Measurements from ENCODE around the gene RASSF6. TPM values are rescaled to one million over a fixed set of nuclear protein-coding genes. Genes with fewer than 3 reads are reported as not detected.
"Not testable (repeated sequence)": the region's sequence is repeated elsewhere in the genome, so short reads cannot be mapped to it uniquely, and the experiment has no call there.

The RASSF6 gene
- total RNA-seq, 2 donors from 2014 or later = 27.4 to 36.2 TPM

DNA sequence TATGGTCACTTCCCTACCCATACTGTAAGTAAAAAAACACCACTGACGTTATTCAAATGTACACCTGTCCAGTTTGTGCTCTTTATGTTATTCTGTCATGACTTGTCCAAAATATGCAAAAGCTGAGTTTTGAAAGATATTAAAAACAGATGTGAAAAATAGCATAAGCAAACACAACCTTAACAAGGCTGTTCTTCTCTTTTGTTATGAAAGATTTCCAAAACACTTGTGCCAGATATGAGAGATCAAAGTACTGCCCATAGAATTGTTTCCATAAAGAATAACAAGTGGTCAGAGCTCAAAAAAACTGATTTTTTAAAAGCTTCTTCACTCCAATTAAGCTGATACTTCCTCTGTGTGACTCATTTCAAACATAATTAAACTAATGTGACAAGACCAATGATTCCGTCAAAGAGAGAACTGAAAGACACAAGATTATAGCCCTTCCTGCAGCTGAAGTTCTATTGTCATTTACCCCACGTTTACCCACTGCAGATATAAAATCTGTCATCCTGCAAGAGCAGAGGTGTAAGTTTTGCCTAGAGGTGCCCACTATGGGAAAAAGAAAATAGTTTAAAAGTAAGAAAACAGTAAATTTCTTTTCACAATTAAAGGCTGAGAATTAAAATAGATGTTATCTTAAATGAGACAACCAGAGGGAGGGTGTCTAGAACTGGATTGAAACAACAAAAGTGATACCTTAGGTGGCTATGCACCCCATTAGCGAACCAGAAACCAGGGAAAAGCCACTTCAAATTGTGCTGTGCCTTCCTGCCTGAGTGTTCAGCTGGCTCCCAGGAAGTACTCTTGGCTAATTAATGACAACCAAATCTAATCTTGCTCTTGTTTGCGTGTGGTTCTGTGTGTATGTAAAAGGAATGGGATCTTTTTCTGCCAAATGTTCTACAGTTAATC lies 30.1 kb downstream of the RASSF6 start:
- ATAC-seq (peak; percentile 26), DNase-seq (no peak)
- intact Hi-C loops (cut with DNase I, micrococcal nuclease) = no loop called here

DNA sequence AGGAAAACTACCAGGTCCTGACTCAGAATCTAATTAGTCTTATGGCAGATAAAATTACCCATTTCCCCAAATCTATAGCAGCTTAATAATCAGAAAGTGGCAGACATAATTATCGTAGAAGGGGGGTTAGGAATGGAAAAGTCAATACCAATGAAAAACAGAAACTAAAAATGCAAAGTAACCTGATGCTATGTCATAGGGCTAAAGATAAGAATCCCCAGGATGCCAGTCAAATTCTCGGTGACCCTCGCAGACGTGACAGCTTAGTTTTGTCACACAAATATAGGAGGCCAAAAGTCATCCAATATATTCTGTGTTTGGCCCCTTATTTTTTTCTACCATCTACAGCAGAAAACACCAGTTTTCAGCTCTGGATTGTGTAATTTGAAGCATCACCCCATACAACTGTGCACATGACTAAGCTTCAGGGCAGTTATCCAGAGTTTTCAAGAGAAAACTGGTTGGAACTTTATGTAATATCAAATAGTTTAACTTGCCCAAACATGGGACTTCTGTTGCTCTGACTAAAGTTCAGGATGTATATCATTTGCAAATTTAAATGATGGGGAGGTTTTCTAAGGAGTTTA lies 30.9 kb downstream of the RASSF6 start:
- DNase-seq (no peak), ATAC-seq (no peak)
- intact Hi-C loops (cut with DNase I, micrococcal nuclease) = no loop called here

DNA sequence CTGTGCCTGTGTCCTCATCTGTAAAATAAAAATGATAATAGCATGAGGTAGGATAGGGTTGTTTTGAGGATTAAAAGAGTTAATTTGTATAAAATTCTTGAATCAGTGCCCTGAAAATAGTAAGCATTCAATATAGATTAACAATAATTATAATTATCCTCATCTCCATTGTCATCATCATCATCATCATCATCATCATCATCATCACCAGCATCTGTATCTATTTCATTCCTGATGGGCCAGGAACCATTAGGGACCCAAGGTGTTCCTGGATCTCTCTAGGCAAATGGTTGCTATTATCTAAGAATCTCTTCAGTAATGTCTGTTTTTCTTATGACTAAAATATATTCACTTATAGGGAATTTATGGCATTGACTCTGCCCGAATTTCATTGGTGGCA lies 31.6 kb downstream of the RASSF6 start:
- intact Hi-C loops (cut with DNase I, micrococcal nuclease) = no loop called here
- ATAC-seq (no peak), DNase-seq (no peak)

DNA sequence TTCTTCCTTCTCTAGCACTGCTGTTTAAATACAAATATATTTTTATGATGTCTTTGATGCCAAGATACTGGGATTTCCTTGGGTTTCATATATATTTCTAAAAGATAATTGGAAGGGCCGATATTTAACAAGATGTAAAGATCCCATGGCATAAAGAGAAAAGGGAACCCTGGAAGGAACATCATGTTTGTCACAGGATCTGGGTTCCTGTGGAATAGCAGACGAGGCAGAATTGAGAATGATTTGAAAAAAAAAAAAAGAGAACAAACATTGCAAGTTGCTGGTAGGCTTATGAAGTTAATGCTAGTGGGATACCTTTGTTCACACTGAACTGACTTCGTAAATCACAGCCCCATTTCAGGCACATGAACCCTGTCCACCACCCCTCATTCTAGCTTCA lies 33.6 kb downstream of the RASSF6 start:
- ATAC-seq (no peak), DNase-seq (no peak)
- intact Hi-C loops (cut with DNase I, micrococcal nuclease) = no loop called here

DNA sequence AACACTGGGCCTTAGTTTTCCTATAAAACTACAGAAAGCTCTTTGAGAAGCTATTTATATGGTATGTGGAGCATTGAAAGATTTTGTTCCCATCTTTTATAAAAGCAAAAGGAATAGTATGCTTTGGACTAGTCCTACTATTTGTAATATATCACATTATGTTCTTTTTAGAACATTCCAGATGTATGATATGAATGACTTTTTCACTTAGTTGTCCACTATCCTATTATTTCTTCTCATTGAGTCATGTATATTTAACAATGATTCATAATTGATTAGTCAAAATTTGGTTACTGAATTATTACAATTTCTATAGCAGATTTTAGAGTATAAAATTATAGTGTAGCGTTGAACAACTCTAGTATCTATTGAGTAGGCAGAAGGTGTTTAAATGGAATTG lies 34.2 kb downstream of the RASSF6 start:
- ATAC-seq (no peak), DNase-seq (no peak)
- intact Hi-C loops (cut with DNase I, micrococcal nuclease) = no loop called here

DNA sequence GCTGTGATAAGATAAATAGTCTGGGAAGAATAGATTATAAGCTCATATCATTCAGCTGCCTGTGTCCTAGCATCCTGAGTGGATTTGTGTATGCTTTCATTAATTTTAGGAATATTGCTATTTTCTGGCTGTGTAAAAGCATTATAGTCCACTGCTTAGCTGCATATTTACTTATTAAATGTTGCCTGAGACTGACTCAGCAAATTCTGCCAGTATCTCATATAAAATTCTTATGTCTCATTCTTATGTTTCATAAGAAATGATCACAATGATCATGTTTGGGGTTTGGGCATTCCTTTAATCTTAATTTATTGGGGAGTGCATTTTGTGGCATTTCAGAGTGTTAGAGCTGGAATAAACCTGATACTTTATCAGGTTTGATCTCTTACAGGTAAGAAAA lies 34.9 kb downstream of the RASSF6 start:
- intact Hi-C loops (cut with DNase I, micrococcal nuclease) = no loop called here
- ATAC-seq = no peak
- no peak for DNase-seq

DNA sequence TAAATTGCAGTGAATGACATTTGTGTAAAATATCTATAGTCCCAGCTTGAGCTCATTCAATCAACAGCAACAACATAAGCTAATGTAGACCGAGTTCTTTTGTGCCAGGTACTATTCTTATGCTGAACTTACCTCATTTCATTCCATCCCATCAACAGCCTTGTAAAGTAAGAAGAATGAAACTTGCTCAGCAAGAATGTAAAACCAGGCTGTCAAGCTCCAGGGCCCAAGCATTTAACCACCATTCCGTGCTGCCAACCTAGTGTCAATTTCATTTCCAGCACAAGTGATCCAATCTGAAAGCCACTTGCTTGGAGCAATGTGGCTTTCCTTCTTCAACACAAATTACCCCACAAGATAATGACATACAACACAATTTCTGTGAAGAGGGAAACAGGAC lies 36.6 kb downstream of the RASSF6 start:
- intact Hi-C loops (cut with DNase I, micrococcal nuclease) = no loop called here
- DNase-seq = no peak
- ATAC-seq = no peak

DNA sequence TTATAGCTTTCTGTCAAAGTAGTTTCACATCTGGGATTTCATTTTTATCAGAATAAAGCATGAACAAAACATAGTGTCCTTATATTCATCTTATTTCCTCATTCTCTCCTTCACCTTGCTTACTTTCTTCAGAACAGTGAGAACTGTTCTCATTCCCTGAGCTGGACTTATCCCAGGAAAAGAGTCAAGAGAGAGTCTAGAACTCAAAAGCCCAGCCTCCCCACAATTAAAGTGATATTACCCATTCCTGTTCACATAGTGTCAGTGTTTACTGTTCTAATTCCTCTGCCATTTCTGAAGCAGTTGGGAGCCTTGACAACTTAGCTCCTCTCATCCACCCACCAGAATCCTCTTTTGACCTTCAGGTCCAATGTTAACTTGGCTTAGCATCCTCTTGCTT lies 42.9 kb downstream of the RASSF6 start:
- DNase-seq = no peak
- intact Hi-C loops (cut with DNase I, micrococcal nuclease) = loop anchor here in 1 of 2 donors (5.0 kb wide), 1 partner anchor 75 kb away; no protein-coding TSS in a partner anchor
- ATAC-seq = no peak

DNA sequence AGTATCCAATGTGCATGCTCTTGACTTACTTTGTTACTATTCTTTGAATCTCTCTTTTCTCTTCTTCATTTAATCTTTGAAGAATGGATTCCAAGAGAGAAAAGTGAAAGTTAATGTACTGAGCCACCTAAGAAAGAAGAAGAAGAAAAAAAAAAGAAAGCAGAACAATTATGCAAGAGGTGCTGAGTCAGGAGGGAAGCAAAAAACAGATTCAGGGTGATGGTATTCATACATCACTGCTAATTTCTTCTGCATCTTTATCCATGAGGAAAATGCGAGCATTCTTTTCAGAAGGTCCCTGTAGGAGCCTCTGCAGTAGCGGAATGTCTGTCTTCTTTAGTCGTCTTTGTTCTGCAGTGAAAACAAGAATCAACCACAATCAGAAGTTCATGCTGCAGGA lies 43.9 kb downstream of the RASSF6 start:
- intact Hi-C loops (cut with DNase I, micrococcal nuclease) = loop anchor here in 1 of 2 donors (5.0 kb wide), 1 partner anchor 76 kb away; no protein-coding TSS in a partner anchor

DNA sequence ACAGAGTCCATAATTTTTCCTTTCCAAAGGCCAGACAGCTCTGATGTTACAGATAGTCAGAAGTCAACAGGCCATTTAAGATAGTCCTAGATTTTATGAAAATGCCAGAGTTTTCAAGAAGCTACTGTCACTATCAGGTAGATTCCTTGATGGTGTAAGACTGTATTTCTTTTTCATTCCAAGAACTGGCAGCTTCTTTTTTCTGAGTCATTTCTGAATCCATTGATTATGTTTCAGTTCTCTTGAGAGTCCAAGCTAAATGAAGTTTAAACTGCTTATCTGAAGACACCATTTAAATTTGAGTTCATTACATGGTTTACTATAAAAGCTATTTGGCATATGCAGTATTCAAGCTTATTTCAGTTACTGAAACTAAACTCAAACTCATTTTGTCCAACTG lies 44.6 kb downstream of the RASSF6 start:
- ATAC-seq (no peak), DNase-seq (no peak)
- intact Hi-C loops (cut with DNase I, micrococcal nuclease) = loop anchor here in 1 of 2 donors (5.0 kb wide), 1 partner anchor 77 kb away; no protein-coding TSS in a partner anchor

More for the DNA sequence above, 43.9 kb downstream of the RASSF6 start:
- DNase-seq (no peak), ATAC-seq (no peak)

DNA sequence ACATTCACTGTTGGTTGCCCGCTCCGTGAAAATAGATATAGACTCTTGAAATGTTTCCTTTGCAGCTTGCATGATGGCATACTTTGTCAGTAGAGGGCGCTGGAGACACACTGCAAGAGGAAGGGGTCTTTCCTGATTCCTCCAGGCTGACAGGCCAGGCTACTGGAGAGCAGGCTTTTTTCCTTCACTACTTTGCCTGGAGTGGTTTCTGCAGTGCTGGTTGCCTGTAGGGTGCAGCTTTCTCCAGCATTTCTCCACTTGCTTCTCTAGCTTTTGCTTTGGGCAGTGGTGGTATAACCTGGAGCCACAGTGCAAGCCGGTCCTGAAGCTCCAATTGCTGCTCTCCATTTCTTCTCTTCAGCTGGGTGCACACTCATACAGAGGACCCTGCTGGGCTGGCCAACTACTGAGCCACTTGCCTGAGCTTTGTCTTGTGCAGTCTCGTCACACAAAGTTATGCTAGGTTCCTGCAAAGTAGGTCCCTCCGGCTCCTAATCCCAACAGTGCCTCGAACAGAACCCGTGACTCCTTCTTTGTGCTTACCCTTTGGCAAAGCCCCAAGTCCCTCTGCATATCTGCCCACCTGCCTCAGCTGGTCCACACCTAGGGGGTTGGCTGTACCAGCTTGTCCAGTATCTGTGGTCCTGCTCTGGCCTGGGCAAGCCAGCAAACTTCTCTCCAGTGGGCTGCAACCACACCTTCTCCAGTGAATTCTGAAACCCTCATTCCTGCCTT lies 46.3 kb downstream of the RASSF6 start:
- intact Hi-C loops (cut with DNase I, micrococcal nuclease) = no loop called here
- DNase-seq (peak; percentile 55 to 64), ATAC-seq (peak; percentile 83)

DNA sequence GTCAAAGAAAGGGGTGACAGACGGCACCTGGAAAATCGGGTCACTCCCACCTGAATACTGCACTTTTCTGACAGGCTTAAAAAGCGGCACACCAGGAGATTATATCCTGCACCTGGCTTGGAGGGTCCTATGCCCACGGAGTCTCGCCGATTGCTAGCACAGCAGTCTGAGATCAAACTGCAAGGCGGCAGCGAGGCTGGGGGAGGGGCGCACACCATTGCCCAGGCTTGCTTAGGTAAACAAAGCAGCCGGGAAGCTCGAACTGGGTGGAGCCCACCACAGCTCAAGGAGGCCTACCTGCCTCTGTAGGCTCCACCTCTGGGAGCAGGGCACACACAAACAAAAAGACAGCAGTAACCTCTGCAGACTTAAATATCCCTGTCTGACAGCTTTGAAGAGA lies 69.4 kb downstream of the RASSF6 start:
- intact Hi-C loops (cut with DNase I, micrococcal nuclease); DNase-seq; ATAC-seq: not testable (repeated sequence)

DNA sequence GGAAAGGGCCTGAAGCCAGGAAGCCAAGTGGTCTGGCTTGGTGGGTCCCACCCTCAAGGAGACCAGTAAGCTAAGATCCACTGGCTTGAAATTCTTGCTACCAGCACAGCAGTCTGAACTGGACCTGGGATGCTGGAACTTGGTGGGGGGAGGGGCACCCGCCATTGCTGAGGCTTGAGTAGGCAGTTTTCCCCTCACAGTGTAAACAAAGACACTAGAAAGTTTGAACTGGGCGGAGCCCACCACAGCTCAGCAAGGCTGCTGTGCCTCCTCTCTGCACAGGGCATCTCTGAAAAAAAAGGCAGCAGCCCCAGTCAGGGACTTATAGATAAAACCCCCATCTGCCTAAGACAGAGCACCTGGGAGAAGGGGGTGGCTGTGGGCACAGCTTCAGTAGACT lies 75.6 kb downstream of the RASSF6 start:
- no peak for DNase-seq
- intact Hi-C loops (cut with DNase I, micrococcal nuclease) = no loop called here
- ATAC-seq = no peak

DNA sequence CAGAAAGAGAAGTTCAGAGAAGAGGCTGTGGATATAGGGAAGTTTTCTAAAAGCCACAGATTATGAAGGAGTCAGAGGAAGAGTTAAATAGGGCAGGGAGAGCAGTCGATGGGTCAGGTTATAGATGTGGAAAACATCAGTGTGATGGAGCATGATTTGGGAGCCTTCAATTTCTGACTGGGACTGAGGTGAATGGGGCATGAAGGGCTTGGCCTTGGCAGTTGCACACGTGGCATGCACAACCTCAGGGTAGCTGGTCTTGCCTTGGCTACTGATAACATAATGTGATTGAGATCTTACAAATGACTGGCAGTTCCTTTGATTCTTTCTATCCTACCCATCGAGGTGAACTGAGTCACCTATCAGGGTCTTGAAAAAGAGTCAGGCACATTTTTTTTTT lies 79.0 kb downstream of the RASSF6 start:
- intact Hi-C loops (cut with DNase I, micrococcal nuclease) = no loop called here
- no peak for DNase-seq
- ATAC-seq = no peak

DNA sequence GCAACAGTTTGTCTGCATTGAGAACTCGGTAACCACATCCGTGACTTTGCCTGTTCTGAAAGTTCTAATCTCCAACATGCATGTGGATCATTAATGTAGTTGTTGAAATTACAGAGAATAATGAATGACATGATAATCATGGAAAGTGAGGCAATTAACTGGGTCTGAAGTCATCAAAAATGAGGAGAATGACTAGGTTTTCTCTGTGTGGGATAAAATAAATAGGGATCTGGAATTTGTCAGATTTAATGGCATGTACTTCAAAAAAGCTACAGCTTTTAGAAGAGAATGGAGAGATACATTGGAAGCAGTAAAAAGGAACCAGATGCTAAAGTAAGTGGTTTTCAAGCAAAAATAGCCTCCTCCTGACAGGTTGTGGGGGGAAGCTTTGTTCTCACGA lies 79.4 kb downstream of the RASSF6 start:
- no peak for DNase-seq
- ATAC-seq = no peak
- intact Hi-C loops (cut with DNase I, micrococcal nuclease) = no loop called here

DNA sequence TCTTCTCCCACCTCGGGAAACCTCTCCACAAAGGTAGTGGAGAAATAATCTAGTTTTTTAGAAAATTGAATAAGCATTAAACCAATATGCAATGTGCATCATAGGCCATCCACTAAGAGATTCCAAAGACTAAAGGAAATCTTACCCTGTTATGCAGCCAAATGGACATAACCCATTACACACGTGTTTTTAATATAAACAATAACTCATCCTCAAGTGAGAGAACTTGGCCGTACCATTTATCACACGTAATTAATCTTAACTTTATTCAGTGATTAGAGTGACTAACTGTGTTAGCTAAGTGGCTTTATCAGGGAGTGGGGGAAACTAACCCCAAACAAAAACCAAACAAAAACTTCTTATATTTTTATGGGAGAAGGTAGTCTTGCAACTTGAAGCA lies 80.8 kb downstream of the RASSF6 start:
- no peak for DNase-seq
- intact Hi-C loops (cut with DNase I, micrococcal nuclease) = no loop called here
- ATAC-seq = no peak

DNA sequence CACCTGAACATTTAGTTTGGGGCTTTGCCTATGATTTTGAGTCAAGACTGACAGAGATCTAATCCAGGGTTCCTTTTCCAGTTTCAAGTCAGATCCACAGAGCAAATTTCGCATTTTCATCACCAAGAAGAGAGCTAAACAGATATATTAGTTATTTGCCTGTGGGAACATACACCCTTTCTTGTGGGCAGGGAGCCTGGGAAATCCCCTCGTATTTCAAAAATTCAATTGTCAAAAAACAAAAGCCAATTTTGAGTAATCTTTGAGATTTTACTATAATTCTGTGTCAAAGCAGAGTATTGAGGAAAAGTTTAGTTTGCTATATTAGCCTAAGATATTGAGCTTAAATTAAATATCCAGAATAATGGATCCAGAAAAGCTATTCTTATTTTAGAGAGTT lies 82.1 kb downstream of the RASSF6 start:
- no peak for ATAC-seq
- no peak for DNase-seq
- intact Hi-C loops (cut with DNase I, micrococcal nuclease) = no loop called here

DNA sequence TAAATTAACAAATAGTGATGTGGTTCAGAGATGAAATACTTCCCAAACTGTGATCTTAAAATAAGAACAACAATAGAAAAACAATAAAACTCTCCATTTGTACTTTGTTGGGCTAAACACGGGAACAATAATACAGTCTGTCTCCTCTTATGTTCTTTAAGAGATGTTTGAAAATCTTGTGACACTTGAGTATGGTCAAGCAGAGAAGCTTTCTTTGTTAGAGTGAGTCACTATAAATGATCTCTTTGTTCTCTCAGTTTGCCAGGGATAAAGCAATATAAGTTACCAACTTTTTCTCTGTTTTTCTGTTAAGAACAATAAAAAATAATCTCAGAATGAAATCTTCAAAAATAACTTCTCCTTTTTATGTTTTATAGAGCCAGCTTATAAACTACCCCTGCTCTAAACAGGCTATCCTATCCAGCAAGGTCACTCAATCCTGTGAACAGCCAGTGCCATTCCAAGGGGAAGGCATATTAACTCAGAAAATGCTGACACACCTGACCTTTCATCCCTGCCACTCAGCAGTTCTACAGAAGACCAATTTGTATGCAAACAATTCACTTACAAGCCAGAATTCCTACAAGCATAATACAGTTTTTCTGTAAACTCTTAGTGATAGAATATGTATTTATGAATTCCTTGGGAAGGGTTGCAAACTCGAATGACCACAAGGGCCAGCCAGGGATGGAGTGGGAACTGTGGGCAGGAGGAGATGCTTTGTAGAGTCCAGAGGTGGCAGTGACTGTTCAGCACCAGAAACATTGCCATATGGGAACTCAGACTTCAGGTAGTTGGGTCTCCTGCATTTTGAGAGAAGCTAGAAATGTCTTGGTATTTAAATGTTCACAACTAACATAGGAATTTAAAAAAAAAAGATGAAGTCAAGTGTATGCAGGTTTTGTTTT lies 86.5 kb downstream of the RASSF6 start:
- ATAC-seq (peak; percentile 95), DNase-seq (no peak)
- intact Hi-C loops (cut with DNase I, micrococcal nuclease) = no loop called here

DNA sequence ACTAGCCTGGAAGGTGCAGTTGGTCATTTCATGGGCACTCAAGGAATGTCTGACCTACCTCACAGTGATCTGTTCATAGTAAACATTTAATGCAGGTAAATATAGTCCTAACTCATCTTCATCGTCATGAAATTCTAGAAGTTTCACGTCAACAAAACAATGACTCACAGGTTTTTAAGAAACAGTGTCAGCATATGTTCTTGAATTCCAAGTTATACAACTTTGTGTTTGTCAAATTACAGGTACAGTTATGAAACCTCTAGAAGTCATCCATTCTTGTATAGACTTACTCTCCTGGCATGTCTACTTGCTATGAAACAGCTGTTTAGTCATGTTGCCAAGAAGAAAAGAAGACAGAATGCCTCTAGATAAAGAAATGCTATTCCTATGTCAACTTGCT lies 92.1 kb downstream of the RASSF6 start:
- DNase-seq (no peak), ATAC-seq (no peak)
- intact Hi-C loops (cut with DNase I, micrococcal nuclease) = no loop called here

All from left colon (tissue), 2 donors.